LHCN-M2 (cell line): Measurements from ENCODE around the gene TCF12. TPM values are rescaled to one million over a fixed set of nuclear protein-coding genes. Genes with fewer than 3 reads are reported as not detected.
"Not testable (repeated sequence)": the region's sequence is repeated elsewhere in the genome, so short reads cannot be mapped to it uniquely, and the experiment has no call there.

Source experiments
- DNase-seq: peaks from one replicate; pipeline ENCODE4 v3.0.0-alpha.2; 2012; ENCODE audit warnings: low read depth
- total RNA-seq: library from RNA; depleted of rRNA; stranded (reverse); fragments of >200 nt; gene quantifications from 2 replicates; pipeline ENCODE4 v1.2.3, GENCODE V29; 2014

Gene TCF12
- total RNA-seq, 1 experiment from 2014 or later = 111 TPM

GRCh38 chr15:56946150-56946549 is 27.7 kb downstream of the TCF12 start:
- DNase-seq = no peak

DNA sequence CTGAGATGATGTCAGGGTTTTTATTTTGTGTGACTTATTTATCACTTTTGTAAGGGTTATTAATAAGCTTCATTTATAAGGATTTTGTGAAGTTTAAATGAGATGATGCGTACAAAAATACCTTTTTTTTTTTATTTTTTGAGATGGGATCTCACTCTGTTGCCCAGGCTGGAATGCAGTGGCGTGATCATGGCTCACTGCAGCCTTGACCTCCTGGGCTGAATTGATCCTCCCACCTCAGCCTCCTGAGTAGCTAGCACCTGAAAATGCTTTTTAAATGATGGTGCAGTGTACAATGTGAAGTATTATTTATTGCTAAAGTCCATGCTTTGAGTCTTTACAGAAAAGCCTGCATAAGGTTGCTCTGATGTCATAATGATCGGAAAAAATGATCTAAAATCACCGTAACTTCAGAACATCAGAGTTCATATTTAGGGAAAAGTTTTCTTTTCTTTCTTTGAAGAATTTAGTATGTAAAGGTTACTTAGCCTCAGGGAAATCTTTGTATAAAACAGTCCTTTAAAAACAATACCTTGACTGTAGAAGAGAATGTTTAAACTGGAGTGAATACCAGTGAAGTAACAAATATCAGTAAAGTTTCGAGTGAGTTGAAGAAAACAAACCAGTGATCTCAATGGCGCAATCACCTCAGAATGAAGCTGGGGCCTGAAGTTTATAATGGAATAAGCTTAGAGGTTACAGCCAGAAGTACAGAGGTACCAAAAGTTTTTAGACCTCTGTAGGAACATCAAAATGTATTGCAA is 29.7 kb downstream of the TCF12 start:
- DNase-seq = no peak

GRCh38 chr15:56948764-56949101 is 30.3 kb downstream of the TCF12 start:
- peak; percentile 53 for DNase-seq

GRCh38 chr15:56950979-56951378 is 32.5 kb downstream of the TCF12 start:
- no peak for DNase-seq

DNA sequence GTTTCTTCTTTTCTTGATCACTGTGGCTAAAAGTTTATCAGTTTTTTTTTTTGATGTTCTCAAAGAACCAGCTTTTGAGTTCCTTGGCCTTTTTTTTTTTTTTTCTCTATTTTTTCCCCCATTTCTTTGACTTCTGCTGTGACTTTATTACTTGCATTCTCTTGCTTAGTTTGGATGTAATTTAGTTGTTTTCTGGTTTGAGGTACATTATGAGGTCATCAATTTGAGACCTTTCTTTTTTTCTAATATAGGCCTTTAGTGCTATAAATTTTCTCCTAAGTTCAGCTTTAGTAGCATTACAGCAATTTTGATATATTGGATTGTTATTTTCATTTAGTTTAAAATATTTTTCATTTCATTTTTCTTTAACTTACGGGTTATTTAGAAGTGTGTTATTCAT is 35.3 kb downstream of the TCF12 start:
- no peak for DNase-seq

GRCh38 chr15:56955011-56955410 is 36.6 kb downstream of the TCF12 start:
- DNase-seq = not testable (repeated sequence)

- no peak for DNase-seq
Measured at GRCh38 chr15:56956538-56956937, 38.1 kb downstream of the TCF12 start.

DNA sequence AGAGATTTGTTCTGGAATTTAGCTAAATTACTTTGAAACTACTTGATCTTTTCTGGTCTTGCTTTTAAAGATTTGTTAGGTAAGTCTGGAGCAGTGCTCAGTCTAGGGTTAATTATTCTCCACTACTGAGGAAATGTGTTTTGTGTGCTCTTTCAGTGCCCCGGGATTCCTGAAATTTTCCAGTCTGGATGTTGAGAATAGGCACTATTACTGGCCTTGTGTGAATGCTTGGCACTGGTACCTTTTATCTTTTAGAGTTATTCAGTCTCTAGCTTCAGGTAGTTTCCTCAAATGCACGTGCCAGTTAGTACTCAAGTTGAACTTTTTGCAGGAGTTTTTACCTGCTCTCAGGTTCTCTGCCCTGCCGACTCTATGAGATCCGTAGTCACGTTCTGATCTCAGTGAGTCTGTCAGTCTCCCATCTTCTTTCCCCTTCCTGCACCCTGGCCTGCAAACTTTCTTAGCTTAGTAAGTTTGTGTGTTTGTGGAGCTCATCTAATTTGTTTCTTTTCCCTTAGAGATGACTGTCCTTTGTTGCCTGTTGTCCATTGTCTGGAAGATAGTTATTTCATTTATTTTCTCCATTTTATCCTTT is 39.5 kb downstream of the TCF12 start:
- no peak for DNase-seq

DNA sequence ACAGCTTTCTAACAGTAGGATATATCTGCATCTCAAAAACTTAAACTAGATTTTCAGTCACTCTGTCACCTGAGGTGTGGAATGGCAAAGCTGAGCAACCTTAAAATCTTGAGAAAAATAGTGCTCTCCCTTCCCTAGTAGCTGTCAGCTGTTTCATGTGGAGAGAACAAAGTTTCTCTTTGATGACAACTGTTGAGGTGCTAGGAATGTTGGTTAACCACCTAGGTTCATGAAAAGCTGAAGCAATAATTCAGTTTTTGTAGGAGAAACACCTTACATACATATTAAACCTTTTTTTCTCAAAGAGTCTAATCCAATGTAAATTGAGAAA is 40.8 kb downstream of the TCF12 start:
- DNase-seq = peak; percentile 32

- DNase-seq = no peak
Measured at GRCh38 chr15:56960116-56960515, 41.7 kb downstream of the TCF12 start.

DNA sequence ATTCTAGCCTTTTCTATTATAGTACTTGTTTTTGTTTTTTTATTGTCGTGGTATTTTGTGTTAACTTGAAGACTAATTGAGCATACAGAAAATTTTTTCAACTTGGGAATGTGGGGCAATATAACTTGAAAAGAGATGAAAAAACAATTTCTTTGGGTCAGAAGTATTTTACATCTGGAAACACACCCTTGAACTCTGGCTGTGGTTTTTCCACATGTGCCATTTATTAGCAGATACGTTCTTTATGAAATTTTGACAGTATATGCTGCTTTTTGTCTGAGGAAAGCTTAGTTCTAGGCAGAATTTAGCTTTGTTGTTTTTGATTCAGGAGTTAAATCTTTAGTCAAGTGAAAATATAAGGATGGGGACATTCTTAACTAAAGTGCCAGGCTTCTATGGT is 44.7 kb downstream of the TCF12 start:
- DNase-seq = no peak

GRCh38 chr15:56963710-56964109 is 45.3 kb downstream of the TCF12 start:
- DNase-seq = no peak

GRCh38 chr15:56964182-56964581 is 45.7 kb downstream of the TCF12 start:
- DNase-seq = no peak

DNA sequence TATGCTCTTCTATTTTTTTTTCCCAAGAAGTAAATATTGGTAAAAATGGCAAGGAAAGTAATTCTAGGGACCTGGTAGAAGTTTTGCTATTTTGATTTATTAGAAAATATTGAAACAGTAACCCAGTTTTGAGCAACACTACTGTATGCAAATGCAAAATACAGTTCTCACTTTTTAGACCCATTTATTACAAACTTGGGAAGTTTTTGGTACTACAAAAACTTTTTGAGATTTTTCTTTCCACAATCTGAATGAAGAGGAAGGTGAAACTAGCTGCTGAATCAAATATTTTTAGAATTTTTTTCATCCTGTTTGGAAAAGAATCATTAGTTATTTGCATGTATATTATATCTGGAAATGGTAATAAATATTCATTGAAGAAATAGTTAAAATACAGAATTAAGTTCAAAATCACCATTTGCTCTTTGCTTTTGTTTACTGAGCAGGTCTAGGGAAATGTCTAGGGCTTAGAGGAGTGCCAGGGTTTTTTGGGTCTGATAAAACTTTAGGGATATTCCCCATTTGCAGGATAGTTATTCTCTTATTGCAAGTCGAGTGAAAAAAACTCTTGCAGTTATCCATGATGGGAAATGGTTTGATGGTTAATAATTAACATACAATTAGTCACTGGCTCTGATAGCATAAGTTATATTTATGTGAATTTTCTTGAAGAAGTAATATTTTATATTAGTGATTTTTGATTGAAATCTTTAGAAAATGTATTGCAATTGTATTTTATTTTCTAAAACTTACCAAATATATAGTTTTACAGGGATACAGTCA is 47.0 kb downstream of the TCF12 start:
- DNase-seq = no peak

GRCh38 chr15:56967336-56967735 is 48.9 kb downstream of the TCF12 start:
- no peak for DNase-seq

GRCh38 chr15:56968256-56968655 is 49.8 kb downstream of the TCF12 start:
- no peak for DNase-seq

DNA sequence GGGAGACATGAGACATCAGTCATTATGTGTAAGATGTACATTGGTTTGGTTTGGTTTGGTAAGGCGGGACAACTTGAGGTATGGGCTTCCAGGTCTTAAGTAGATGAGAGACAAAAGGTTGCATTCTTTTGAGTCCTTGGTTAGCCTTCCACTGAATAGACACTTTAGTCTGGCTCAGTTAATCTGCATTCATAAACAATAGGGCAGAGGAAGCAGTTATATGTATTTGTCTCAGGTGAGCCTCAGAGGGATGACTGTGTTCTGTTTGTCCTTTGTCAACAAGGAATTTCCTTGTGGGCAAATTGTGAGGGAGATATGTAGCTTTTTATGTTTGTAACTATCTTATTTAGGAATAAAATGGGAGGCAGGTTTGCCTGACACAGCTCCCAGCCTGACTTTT is 50.4 kb downstream of the TCF12 start:
- DNase-seq = no peak

DNA sequence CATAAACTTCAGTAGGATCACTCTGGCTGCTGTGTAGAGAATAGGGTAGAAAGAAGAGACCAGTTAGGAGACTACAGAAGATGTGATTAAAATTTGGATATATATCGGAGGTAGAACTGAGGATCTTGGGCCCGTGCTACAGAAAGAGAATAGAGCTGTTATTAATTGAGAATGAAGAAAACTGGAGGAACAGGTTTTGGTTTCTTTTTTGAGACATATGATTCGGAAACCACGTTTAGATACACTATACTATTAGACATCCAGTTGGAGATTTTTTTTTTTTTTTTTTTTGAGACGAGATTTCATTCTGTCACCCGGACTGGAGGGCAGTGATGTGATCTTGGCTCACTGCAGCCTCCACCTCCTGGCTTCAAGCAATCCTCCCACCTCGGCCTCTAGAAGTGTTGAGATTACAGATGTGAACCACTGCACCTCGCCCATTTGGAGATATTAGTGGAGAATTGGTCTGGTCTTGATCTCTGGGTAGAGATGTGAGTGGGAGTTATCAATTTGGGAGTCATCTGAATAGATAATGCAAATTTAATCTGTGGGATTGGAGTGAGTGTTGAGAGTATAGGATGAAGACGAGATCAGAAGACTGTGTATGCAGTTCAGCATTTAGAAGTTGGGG is 50.9 kb downstream of the TCF12 start:
- no peak for DNase-seq

- DNase-seq = no peak
Measured at GRCh38 chr15:56971571-56971970, 53.1 kb downstream of the TCF12 start.

GRCh38 chr15:56972016-56972415 is 53.6 kb downstream of the TCF12 start:
- no peak for DNase-seq

- no peak for DNase-seq
Measured at GRCh38 chr15:56972426-56972825, 54.0 kb downstream of the TCF12 start.

DNA sequence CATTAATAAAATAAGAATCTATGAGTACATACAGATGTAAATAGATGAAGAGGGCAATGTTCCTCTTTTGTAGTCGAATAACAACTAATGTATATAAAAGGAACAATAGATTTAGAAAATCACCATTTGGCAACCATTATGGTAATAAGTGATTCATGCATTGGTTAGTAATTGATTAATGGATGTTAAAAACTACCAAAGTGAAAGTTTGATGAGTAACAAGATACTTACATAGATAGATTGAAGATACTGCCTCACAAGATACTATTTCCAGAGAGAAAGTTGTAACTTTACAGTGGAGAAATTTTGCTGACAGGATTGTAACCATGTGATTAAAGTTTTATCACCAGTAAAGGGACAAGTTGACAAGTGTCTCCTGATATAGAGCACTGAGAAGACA is 55.0 kb downstream of the TCF12 start:
- no peak for DNase-seq
